Measurements from ENCODE around the gene KRT40. TPM values are rescaled to one million over a fixed set of nuclear protein-coding genes. Genes with fewer than 3 reads are reported as not detected.

The KRT40 gene
- total RNA-seq, 1 donor from 2014 or later = not detected

- intact Hi-C loops (cut with DNase I) = no loop called here
- Histone ChIP-seq H3K4me3 (no peak overlapping the region), H3K27ac (no peak overlapping the region), H3K36me3 (no peaks in the 10 kb centered on the region), H3K9me3 (no peaks in the 10 kb centered on the region), H3K27me3 (no peaks in the 10 kb centered on the region), H3K4me1 (no peaks in the 10 kb centered on the region)
- no peak for TF ChIP-seq POLR2A (IDR thresholded peaks at IDR 0.05)
- no peak for TF ChIP-seq POLR2AphosphoS5 (IDR thresholded peaks at IDR 0.05; ENCODE audit: insufficient read depth in 1 of 2, low read depth in 1 of 2)
- no peak for TF ChIP-seq CTCF (IDR thresholded peaks at IDR 0.05)
- no peak for DNase-seq (ENCODE audit: extremely low spot score in 2 of 2)
Observed at GRCh38 chr17:40944531-40944930, 39.6 kb downstream of the KRT40 start.

- H3K27me3 ChIP-seq = no peaks in the 10 kb centered on the region
- H3K4me3 ChIP-seq = no peak overlapping the region
- TF ChIP-seq CTCF (IDR thresholded peaks at IDR 0.05) (no peak), POLR2A (IDR thresholded peaks at IDR 0.05) (no peak), POLR2AphosphoS5 (IDR thresholded peaks at IDR 0.05; ENCODE audit: insufficient read depth in 1 of 2, low read depth in 1 of 2) (no peak)
- DNase-seq (ENCODE audit: extremely low spot score in 2 of 2) = no peak
- intact Hi-C loops (cut with DNase I) = no loop called here
- H3K27ac ChIP-seq = no peak overlapping the region
- H3K4me1 ChIP-seq = no peaks in the 10 kb centered on the region
- H3K9me3 ChIP-seq = no peaks in the 10 kb centered on the region
- no peaks in the 10 kb centered on the region for H3K36me3 ChIP-seq
Observed at GRCh38 chr17:40942553-40942952, 41.6 kb downstream of the KRT40 start.

GRCh38 chr17:40940266-40940665, 43.9 kb downstream of the KRT40 start:
- Histone ChIP-seq H3K4me3 (no peak overlapping the region), H3K27me3 (no peaks in the 10 kb centered on the region), H3K9me3 (no peaks in the 10 kb centered on the region), H3K36me3 (no peaks in the 10 kb centered on the region), H3K4me1 (no peaks in the 10 kb centered on the region), H3K27ac (no peak overlapping the region)
- no peak for DNase-seq (ENCODE audit: extremely low spot score in 2 of 2)
- intact Hi-C loops (cut with DNase I) = no loop called here
- no peak for TF ChIP-seq POLR2AphosphoS5 (IDR thresholded peaks at IDR 0.05; ENCODE audit: insufficient read depth in 1 of 2, low read depth in 1 of 2)
- no peak for TF ChIP-seq CTCF (IDR thresholded peaks at IDR 0.05)
- TF ChIP-seq POLR2A (IDR thresholded peaks at IDR 0.05) = no peak

GRCh38 chr17:40938981-40939380, 45.1 kb downstream of the KRT40 start:
- Histone ChIP-seq H3K27ac (no peak overlapping the region), H3K27me3 (no peaks in the 10 kb centered on the region), H3K4me3 (no peak overlapping the region), H3K36me3 (no peaks in the 10 kb centered on the region), H3K9me3 (no peaks in the 10 kb centered on the region), H3K4me1 (no peaks in the 10 kb centered on the region)
- DNase-seq (ENCODE audit: extremely low spot score in 2 of 2) = no peak
- no peak for TF ChIP-seq CTCF (IDR thresholded peaks at IDR 0.05)
- TF ChIP-seq POLR2AphosphoS5 (IDR thresholded peaks at IDR 0.05; ENCODE audit: insufficient read depth in 1 of 2, low read depth in 1 of 2) = no peak
- no peak for TF ChIP-seq POLR2A (IDR thresholded peaks at IDR 0.05)
- intact Hi-C loops (cut with DNase I) = no loop called here

GRCh38 chr17:40937384-40937819, 46.7 kb downstream of the KRT40 start, which contains the start of gene KRT23:
Gene KRT23, minus strand, starts transcription at chr17:40937646. Its CDS starts 1,043 bp downstream, at chr17:40936603.
- no peak within 1 kb of the TSS for H3K27ac ChIP-seq

More at GRCh38 chr17:40937384-40937819, 46.7 kb downstream of the KRT40 start, which contains the start of gene KRT23:
- no peak for DNase-seq (ENCODE audit: extremely low spot score in 2 of 2)
- Histone ChIP-seq H3K4me3 (no peak within 1 kb of the TSS), H3K36me3 (no peaks in the 10 kb centered on the region), H3K27me3 (no peaks in the 10 kb centered on the region), H3K4me1 (no peaks in the 10 kb centered on the region), H3K9me3 (no peaks in the 10 kb centered on the region)
- intact Hi-C loops (cut with DNase I) = no loop called here
- TF ChIP-seq POLR2A (IDR thresholded peaks at IDR 0.05) (no peak), POLR2AphosphoS5 (IDR thresholded peaks at IDR 0.05; ENCODE audit: insufficient read depth in 1 of 2, low read depth in 1 of 2) (no peak), CTCF (IDR thresholded peaks at IDR 0.05) (no peak)
